Measurements from ENCODE around the gene HTRA2.

GRCh38 chr2:74548285-74548899 lies 18.7 kb downstream of the HTRA2 start:
- TF ChIP-seq, protein P1, sequence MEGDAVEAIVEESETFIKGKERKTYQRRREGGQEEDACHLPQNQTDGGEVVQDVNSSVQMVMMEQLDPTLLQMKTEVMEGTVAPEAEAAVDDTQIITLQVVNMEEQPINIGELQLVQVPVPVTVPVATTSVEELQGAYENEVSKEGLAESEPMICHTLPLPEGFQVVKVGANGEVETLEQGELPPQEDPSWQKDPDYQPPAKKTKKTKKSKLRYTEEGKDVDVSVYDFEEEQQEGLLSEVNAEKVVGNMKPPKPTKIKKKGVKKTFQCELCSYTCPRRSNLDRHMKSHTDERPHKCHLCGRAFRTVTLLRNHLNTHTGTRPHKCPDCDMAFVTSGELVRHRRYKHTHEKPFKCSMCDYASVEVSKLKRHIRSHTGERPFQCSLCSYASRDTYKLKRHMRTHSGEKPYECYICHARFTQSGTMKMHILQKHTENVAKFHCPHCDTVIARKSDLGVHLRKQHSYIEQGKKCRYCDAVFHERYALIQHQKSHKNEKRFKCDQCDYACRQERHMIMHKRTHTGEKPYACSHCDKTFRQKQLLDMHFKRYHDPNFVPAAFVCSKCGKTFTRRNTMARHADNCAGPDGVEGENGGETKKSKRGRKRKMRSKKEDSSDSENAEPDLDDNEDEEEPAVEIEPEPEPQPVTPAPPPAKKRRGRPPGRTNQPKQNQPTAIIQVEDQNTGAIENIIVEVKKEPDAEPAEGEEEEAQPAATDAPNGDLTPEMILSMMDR (IDR thresholded peaks at IDR 0.05; ENCODE audit: insufficient read depth, low read length, poor library complexity, severe bottlenecking) = no peak
- no peak for TF ChIP-seq EZH2phosphoT487 (conservative IDR thresholded peaks at IDR 0.05; ENCODE audit: low read length)
